GM12891 (cell line): ENCODE data around the gene ARHGAP15.

ENCODE experiments used
- POLR2A ChIP-seq: IDR thresholded peaks from 2 replicates; pipeline ENCODE4 v1.6.1; 2011; ENCODE audit warnings: low read depth, low read length, control low read depth
- TAF1 ChIP-seq: IDR thresholded peaks from 2 replicates; pipeline ENCODE4 v1.6.1; 2011; ENCODE audit warnings: low read depth, low read length, control low read depth

GRCh38 chr2:143469323-143469722 is 340.1 kb downstream of the ARHGAP15 start:
- TF ChIP-seq POLR2A: no peak
- TF ChIP-seq TAF1: no peak
